NCI-H2196 (cell line): ENCODE measurements around the gene FRG2C.
"Not testable (repeated sequence)": the region's sequence is repeated elsewhere in the genome, so short reads cannot be mapped to it uniquely, and the experiment has no call there.

Experiments
- DNase-seq: peaks from one replicate; lab custom pipeline; 2025; ENCODE audit not compliant: unreplicated experiment; lab: John Stamatoyannopoulos, UW

Gene FRG2C

DNA sequence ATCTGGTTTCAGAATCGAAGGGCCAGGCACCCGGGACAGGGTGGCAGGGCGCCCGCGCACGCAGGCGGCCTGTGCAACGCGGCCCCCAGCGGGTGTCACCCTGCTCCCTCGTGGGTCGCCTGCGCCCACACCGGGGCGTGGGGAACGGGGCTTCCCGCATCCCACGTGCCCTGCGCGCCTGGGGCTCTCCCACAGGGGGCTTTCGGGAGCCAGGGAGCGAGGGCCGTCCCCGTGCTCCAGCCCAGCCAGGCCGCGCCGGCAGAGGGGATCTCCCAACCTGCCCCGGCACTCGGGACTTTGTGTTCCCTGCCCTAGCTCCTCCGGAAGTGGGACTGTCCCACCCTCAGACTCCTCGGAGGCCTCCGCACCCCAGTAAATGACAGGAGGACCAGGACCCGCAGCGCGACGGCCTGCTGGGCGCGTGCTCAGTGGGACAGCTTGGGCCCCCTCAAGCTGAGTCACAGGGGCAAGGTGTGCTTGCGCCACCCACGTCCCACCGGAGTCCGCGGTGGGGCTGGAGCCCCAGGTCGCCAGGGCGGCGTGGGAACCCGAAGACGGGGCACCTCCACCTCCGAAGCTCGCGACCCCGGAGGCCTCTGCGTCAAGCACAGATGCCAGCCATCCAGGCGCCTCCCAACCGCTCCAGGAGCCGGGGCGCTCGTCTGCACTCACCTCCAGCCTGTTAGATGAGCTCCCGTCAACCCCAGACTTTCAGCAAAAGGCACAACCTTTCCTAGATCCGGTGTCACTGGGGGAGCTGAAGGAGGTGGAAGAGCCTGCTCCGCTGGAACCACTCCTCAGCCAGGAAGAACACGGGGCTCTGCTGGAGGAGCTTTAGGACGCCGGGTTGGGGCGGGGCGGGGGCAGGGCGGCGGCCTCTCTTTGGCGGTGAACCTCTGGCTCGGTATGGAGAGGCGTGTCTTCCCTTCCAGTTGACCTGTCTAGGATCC, 5.5 kb downstream of the FRG2C start:
- DNase-seq: not testable (repeated sequence)

GRCh38 chr3:75670298-75671286, 6.5 kb downstream of the FRG2C start:
- DNase-seq: not testable (repeated sequence)

DNA sequence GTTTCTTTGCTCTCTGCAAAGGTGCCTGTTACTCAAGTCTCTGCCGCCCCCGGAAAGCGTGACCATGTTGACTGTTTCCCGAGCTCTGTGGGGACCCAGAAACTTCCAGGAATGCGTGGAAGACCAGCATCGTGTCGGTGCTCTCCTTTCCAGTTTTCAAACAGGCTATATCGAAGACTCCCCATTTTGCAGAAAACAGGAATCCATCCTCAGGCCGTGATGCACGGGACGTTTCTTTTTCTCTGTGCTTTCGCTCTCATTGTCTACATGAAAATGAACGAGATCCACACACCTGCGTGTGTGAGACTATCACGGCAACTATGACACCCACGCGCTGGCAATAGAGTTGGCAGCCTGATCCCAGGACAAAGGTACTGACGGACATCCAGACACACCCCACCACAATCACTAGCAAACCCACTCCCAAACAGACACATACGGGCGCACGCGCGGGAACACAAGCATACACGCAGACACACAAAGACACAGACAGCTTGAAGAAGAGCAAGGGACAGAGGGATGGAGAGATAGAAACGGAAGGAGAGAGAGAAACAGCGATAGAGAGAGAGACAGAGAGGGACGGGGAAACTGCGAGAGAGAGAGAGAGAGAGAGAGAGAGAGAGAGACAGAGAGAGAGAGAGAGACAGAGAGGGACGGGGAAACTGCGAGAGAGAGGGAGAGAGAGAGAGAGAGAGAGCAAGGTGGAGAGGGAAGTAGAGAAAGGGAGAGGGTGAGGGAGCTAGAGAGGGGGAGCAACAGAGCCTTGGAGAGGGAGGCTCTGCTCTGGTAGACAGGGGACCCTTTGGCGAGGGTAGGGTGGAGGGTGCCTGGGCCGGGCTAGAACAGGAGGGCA, 7.4 kb downstream of the FRG2C start:
- not testable (repeated sequence) for DNase-seq

DNA sequence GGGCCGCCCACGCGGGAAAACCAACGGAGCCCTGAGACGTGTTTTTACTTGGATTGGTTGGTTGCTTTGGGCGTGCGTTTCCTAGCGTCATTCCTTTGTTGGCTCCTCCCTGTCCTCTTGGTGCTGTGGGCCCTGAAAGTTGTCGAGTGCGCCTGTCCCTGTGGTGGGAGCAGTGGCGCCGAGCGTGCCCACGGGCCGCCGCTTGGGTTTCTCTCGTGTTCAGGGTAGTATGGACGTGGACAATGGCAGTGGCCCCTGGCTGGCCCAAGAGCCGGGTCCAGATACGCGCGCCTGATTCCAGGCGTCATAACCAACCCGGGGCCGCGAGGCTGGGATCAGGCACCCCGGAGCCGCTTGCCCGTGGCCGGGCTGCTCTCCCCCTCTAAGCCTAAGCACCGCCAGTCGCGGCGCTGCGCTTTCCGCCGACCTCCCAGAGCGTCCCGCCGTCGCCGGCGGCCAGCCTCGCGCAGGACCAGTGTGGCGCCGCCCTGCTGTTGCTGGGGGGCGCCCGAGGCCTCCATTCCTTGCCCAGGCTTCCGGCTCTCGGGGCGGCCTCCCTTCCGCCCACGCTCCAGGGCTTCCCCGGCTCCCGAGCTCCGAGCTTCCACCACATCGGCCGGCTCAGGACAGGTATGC, 8.1 kb downstream of the FRG2C start:
- not testable (repeated sequence) for DNase-seq

- DNase-seq: not testable (repeated sequence)
Measured at GRCh38 chr3:75683965-75684364, 19.8 kb downstream of the FRG2C start.

- DNase-seq: no peak
Measured at GRCh38 chr3:75687323-75687722, 23.2 kb downstream of the FRG2C start.

- DNase-seq: no peak
Measured at GRCh38 chr3:75692061-75692460, 27.9 kb downstream of the FRG2C start.
